ENCODE results near the gene RIOX2.
"Not testable (repeated sequence)": the region's sequence is repeated elsewhere in the genome, so short reads cannot be mapped to it uniquely, and the experiment has no call there.

The RIOX2 gene

GRCh38 chr3:97911459-97911858 lies 60.8 kb downstream of the RIOX2 start:
- DNase-seq (ENCODE audit: low spot score) = no peak

DNA sequence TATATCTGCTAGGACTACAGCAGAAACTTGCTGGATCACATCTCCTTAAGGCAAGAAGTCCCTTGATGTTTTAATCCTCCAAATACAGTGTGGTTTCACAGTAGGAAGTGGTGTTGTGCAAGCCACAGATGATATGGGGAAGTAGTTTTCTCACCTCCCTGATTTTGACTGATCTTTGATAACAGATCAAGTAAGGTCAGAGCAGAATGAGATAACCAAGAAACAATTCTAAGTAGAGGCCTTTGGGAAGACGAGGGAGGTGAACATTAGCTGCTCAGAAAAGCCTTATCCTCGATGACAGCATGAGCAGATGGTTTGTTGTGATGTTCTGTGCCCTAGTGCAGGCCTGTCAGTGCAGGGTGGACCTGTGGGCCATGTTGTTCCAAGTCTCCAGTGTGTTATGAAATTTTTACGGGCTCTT lies 61.3 kb downstream of the RIOX2 start:
- no peak for DNase-seq (ENCODE audit: low spot score)

GRCh38 chr3:97910236-97910831 lies 61.9 kb downstream of the RIOX2 start:
- DNase-seq (ENCODE audit: low spot score) = not testable (repeated sequence)

DNA sequence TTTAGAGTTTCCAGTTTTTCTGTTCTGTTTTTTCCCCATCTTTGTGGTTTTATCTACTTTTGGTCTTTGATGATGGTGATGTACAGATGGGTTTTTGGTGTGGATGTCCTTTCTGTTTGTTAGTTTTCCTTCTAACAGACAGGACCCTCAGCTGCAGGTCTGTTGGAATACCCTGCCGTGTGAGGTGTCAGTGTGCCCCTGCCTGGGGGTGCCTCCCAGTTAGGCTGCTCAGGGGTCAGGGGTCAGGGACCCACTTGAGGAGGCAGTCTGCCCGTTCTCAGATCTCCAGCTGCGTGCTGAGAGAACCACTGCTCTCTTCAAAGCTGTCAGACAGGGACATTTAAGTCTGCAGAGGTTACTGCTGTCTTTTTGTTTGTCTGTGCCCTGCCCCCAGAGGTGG lies 62.4 kb downstream of the RIOX2 start:
- DNase-seq (ENCODE audit: low spot score) = not testable (repeated sequence)

DNA sequence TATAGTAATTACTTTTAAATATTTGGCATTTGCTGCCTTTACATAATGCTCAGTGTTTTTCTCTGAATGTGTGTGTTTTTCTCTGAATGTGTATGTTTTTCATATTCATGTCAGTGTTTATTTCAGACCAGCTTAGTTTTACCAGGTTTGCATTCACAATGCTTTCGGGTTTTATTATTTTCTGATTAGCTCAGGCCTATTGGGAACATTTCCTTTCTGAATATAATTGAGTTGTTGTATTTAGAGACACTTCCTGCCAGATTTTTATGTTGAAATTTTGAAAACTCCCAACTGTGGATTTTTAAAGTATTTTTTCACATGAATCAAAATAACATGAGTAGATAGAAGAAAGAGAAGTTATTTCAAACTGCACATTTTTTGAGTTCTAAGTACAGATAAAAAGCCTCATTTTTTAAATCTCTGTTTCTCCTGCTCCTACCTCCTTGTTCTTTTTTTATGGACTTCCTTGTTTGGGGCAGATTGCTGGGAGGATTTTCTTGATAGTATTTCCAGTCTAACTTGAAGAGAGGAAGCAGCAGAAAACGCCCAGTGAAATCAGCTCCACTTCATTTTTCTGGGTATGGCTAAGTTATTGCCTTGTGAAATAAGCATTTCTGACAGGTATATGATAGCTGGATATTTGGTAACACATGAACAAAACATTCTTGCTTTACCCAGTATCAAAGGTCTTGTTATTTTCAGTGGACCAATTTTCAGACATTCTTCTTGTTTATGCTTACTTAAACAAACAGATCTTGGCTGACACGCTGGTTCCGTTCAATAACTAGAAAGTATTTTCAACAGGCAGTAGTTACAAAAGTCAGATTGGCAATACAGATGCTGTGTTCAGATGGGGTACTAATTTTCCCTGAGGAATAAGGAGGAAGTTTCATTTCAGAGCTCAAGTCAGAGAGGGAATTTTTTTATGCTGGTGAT lies 70.7 kb downstream of the RIOX2 start:
- DNase-seq (ENCODE audit: low spot score) = no peak

DNA sequence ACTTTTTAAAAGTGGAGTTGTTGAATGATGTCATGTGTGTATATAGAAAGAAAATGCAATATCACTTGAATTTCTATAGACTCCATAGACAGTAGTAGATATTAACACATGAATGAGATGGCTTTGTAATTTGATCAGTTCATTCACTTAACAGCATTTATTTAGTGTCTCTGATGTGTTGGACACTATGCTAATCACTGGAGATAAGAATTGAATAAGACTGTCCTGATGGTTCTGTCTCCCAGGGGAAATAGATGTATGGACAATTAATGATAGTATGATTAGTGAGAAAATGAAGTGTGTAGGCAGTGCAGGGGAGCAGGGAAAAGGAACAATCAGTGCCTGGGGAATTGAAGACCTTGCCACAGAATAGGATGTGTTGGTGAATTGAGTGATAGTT lies 72.9 kb downstream of the RIOX2 start:
- no peak for DNase-seq (ENCODE audit: low spot score)

- DNase-seq (ENCODE audit: low spot score) = no peak
These were observed 75.7 kb downstream of the RIOX2 start for GRCh38 chr3:97896547-97896946.

GRCh38 chr3:97896129-97896528 lies 76.1 kb downstream of the RIOX2 start:
- DNase-seq (ENCODE audit: low spot score) = no peak

GRCh38 chr3:97895216-97895615 lies 77.0 kb downstream of the RIOX2 start:
- DNase-seq (ENCODE audit: low spot score) = no peak

GRCh38 chr3:97892852-97893251 lies 79.4 kb downstream of the RIOX2 start:
- no peak for DNase-seq (ENCODE audit: low spot score)

All from RKO (cell line).